ENCODE data around the gene MYL12A.

DNA sequence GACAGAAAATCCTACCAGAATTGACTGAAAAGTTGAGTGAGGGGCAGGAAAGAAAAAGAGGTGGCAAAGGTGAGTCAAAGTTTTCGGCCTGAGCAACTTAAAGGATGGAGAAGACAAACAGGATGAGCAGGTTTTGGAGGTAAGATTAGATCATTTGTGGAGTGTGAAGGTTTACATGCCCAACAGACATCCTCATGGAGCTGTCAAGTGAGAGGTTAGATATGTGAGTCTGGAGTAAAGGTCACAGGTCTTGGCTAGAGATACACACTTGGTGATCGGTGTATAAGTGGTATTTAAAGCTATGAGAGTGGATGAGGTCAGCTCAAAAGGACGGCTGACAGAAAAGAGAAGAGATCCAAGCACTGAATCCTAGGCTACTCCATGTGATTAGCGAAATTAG lies 11.1 kb upstream of the MYL12A start:
- no peak for TF ChIP-seq POLR2A (IDR thresholded peaks at IDR 0.05)
- TF ChIP-seq, protein P1, sequence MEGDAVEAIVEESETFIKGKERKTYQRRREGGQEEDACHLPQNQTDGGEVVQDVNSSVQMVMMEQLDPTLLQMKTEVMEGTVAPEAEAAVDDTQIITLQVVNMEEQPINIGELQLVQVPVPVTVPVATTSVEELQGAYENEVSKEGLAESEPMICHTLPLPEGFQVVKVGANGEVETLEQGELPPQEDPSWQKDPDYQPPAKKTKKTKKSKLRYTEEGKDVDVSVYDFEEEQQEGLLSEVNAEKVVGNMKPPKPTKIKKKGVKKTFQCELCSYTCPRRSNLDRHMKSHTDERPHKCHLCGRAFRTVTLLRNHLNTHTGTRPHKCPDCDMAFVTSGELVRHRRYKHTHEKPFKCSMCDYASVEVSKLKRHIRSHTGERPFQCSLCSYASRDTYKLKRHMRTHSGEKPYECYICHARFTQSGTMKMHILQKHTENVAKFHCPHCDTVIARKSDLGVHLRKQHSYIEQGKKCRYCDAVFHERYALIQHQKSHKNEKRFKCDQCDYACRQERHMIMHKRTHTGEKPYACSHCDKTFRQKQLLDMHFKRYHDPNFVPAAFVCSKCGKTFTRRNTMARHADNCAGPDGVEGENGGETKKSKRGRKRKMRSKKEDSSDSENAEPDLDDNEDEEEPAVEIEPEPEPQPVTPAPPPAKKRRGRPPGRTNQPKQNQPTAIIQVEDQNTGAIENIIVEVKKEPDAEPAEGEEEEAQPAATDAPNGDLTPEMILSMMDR (IDR thresholded peaks at IDR 0.05) = no peak
